Spleen (tissue), 7 donors: ENCODE results near the gene NCK2.

Experiments
- CTCF ChIP-seq, 11 experiments: fragments of 200-600 bp in 7 of 11; fragments of 450-650 bp in 4 of 11; sonication (generic) in 4 of 11; IDR thresholded peaks in 8 of 11; conservative IDR thresholded peaks in 3 of 11; 1 replicate in 7 of 11; 2 replicates in 4 of 11; pipeline versions ENCODE4 v1.4.0 to v1.8.0; 2016 to 2021; ENCODE audit warnings: antibody characterized with exemption in 11 of 11, inconsistent platforms in 4 of 11, mild to moderate bottlenecking in 1 of 11
- POLR2AphosphoS5 ChIP-seq, 3 donors: sonication (generic); formaldehyde crosslinking; IDR thresholded peaks; one replicate each; pipeline ENCODE4 v1.5.1; 2017; ENCODE audit warnings: antibody characterized with exemption in 3 of 3
- donor health status: DM: no; HTN: no; CAD: no; lungs with moderate emphysema.
- donor health status: DM: no; HTN: no; CAD: no.
- donor health status: DM: no; HTN: no; CAD: no.

- TF ChIP-seq CTCF (IDR thresholded peaks at IDR 0.05 in 8 of 11, conservative IDR thresholded peaks at IDR 0.05 in 3 of 11) = peak in 1 of 11 experiments; percentile 4
- peak; percentile 59 to 66 (median 65) for TF ChIP-seq POLR2AphosphoS5 (IDR thresholded peaks at IDR 0.05)
Measured at GRCh38 chr2:105777031-105777482, 32.3 kb downstream of the NCK2 start.
